Transverse colon (tissue), 4 donors: ENCODE data around the gene CASP4.

Source experiments
- CTCF ChIP-seq, 5 experiments: fragments of 200-600 bp in 3 of 5; fragments of 450-650 bp in 2 of 5; sonication (generic) in 3 of 5; IDR thresholded peaks; 1 replicate in 2 of 5; 2 replicates in 3 of 5; pipeline ENCODE4 v1.5.1; 2016 to 2017; ENCODE audit warnings: antibody characterized with exemption in 5 of 5, inconsistent platforms in 3 of 5, mild to moderate bottlenecking in 2 of 5, moderate library complexity in 1 of 5
- POLR2AphosphoS5 ChIP-seq, 3 donors: sonication (generic); formaldehyde crosslinking; IDR thresholded peaks; one replicate each; pipeline ENCODE4 v1.6.1; 2016; ENCODE audit warnings: antibody characterized with exemption in 3 of 3

GRCh38 chr11:104944076-104944475 lies 24.3 kb downstream of the CASP4 start:
- TF ChIP-seq POLR2AphosphoS5 (IDR thresholded peaks at IDR 0.05) (no peak), CTCF (IDR thresholded peaks at IDR 0.05) (no peak)
